Measurements from ENCODE around the gene SSUH2.
"Not testable (repeated sequence)": the region's sequence is repeated elsewhere in the genome, so short reads cannot be mapped to it uniquely, and the experiment has no call there.

SSUH2 gene

GRCh38 chr3:8581806-8582445 is 62.7 kb downstream of the SSUH2 start:
- no peak for DNase-seq (ENCODE audit: low read depth in 2 of 2, low spot score in 1 of 2)

GRCh38 chr3:8581373-8581772 is 63.2 kb downstream of the SSUH2 start:
- no peak for DNase-seq (ENCODE audit: low read depth in 2 of 2, low spot score in 1 of 2)

GRCh38 chr3:8580434-8580833 is 64.2 kb downstream of the SSUH2 start:
- DNase-seq (ENCODE audit: low read depth in 2 of 2, low spot score in 1 of 2), result not testable (repeated sequence)

GRCh38 chr3:8579943-8580342 is 64.7 kb downstream of the SSUH2 start:
- DNase-seq (ENCODE audit: low read depth in 2 of 2, low spot score in 1 of 2), result no peak

GRCh38 chr3:8579096-8579495 is 65.5 kb downstream of the SSUH2 start:
- DNase-seq (ENCODE audit: low read depth in 2 of 2, low spot score in 1 of 2), result no peak

GRCh38 chr3:8578282-8578681 is 66.3 kb downstream of the SSUH2 start:
- no peak for DNase-seq (ENCODE audit: low read depth in 2 of 2, low spot score in 1 of 2)

- no peak for DNase-seq (ENCODE audit: low read depth in 2 of 2, low spot score in 1 of 2)
Measured at GRCh38 chr3:8576841-8577571, 67.6 kb downstream of the SSUH2 start.

GRCh38 chr3:8576436-8576835 is 68.2 kb downstream of the SSUH2 start:
- no peak for DNase-seq (ENCODE audit: low read depth in 2 of 2, low spot score in 1 of 2)

GRCh38 chr3:8575364-8576104 is 69.1 kb downstream of the SSUH2 start:
- no peak for DNase-seq (ENCODE audit: low read depth in 2 of 2, low spot score in 1 of 2)

- no peak for DNase-seq (ENCODE audit: low read depth in 2 of 2, low spot score in 1 of 2)
Measured at GRCh38 chr3:8574670-8575322, 69.8 kb downstream of the SSUH2 start.

- DNase-seq (ENCODE audit: low read depth in 2 of 2, low spot score in 1 of 2), result no peak
Measured at GRCh38 chr3:8574040-8574669, 70.4 kb downstream of the SSUH2 start.

GRCh38 chr3:8573342-8573926 is 71.2 kb downstream of the SSUH2 start:
- no peak for DNase-seq (ENCODE audit: low read depth in 2 of 2, low spot score in 1 of 2)

- DNase-seq (ENCODE audit: low read depth in 2 of 2, low spot score in 1 of 2), result no peak
Measured at GRCh38 chr3:8571256-8571655, 73.3 kb downstream of the SSUH2 start.
